GM12872 (cell line): Measurements from ENCODE around the gene PLCL2.

Experiments used
- CTCF ChIP-seq: IDR thresholded peaks from 3 replicates; pipeline ENCODE4 v1.5.1; 2011; ENCODE audit warnings: low read depth, mild to moderate bottlenecking, low read length, moderate library complexity; ENCODE audit not compliant: insufficient read depth

Gene PLCL2

GRCh38 chr3:17045705-17046104, 160.9 kb downstream of the PLCL2 start:
- TF ChIP-seq CTCF = no peak

GRCh38 chr3:17046623-17047022, 161.9 kb downstream of the PLCL2 start:
- no peak for TF ChIP-seq CTCF

GRCh38 chr3:17047162-17047561, 162.4 kb downstream of the PLCL2 start:
- TF ChIP-seq CTCF = no peak

- no peak for TF ChIP-seq CTCF
These were observed 163.1 kb downstream of the PLCL2 start for GRCh38 chr3:17047894-17048293.

DNA sequence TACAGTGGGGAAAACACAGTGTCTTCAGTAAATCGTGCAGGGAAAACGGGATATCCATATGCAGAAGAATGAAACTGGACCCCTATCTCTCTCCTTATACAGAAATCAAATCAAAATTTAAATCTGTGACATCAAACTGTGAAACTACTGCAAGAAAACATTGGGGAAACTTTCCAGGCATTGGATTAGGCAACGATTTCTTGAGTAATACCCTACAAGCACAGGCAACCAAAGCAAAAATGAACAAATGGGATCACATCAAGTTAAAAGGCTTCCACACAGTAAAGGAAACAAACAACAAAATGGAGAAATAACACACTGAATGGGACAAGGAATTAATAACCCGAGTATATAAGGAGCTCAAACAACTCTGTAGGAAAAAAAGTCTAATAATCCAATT, 165.3 kb downstream of the PLCL2 start:
- TF ChIP-seq CTCF = no peak

DNA sequence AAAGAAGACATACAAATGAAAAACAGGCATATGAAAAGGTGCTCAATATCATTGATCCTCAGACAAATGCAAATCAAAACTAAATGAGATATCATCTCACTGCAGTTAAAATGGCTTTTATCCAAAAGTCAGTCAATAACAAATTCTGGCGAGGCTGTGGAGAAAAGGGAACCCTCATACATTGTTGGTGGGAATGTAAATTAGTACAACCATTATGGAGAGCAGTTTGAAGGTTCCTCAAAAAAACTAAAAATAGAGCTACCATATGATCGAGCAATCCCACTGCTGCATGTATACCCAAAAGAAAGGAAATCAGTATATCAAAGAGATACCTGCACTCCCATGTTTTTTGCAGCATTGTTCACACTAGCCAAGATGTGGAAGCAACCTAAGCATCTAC, 165.8 kb downstream of the PLCL2 start:
- no peak for TF ChIP-seq CTCF

DNA sequence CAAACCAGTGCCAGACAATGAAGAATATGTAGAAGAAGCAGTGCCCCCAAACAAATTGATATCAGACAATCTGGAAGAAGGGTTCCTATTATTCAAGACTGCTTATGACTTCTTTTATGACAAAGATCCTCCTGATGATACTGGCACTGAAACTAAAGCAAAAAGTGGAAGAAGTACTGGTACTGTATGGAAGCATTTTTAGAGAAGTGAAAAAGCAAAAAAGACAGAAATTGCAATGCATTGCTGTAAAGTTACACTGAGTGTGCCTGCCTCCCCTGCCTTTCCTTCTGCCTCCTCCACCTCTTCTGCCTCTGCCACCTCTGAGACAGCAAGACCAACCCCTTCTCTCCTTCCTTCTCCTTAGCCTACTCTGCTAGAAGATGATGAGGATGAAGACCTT, 167.6 kb downstream of the PLCL2 start:
- TF ChIP-seq CTCF = no peak
